Thoracic aorta (tissue), 2 donors: ENCODE data around the gene LRRC8C. TPM values are rescaled to one million over a fixed set of nuclear protein-coding genes. Genes with fewer than 3 reads are reported as not detected.

Experiments used
- ATAC-seq: fragments of 150-250 bp; one replicate; pipeline ENCODE4 v1.8.0; 2017; ENCODE audit warnings: low read depth; ENCODE audit not compliant: insufficient number of reproducible peaks, low FRiP score
- DNase-seq: peaks from one replicate; pipeline ENCODE4 v3.0.0-alpha.2; 2020; ENCODE audit warnings: low spot score
- H3K27ac ChIP-seq, 2 donors: fragments of 200-600 bp; sonication (generic); 1 replicate in 1 of 2; 2 replicates in 1 of 2; pipeline ENCODE4 v1.5.1; 2016; ENCODE audit warnings: mild to moderate bottlenecking in 2 of 2, moderate library complexity in 2 of 2
- H3K27me3 ChIP-seq: fragments of 200-600 bp; sonication (generic); replicated peaks from 2 replicates; pipeline ENCODE4 v1.6.0; 2016; ENCODE audit warnings: mild to moderate bottlenecking; ENCODE audit not compliant: insufficient read depth
- H3K36me3 ChIP-seq: fragments of 200-600 bp; sonication (generic); one replicate; pipeline ENCODE4 v1.5.1; 2016
- H3K4me1 ChIP-seq, 2 donors: fragments of 200-600 bp; sonication (generic); 1 replicate in 1 of 2; 2 replicates in 1 of 2; pipeline versions ENCODE4 v1.5.1 to v1.6.0; 2016; ENCODE audit warnings: low read depth in 2 of 2, mild to moderate bottlenecking in 1 of 2; ENCODE audit not compliant: control insufficient read depth in 1 of 2
- H3K4me3 ChIP-seq: fragments of 200-600 bp; sonication (generic); 2 replicates; pipeline ENCODE4 v1.5.1; 2016; ENCODE audit warnings: mild to moderate bottlenecking
- H3K9me3 ChIP-seq: fragments of 200-600 bp; sonication (generic); 2 replicates; pipeline ENCODE4 v1.5.1; 2016
- total RNA-seq, 2 donors: library from RNA; depleted of rRNA; stranded (reverse); fragments of >200 nt; gene quantifications; one replicate each; pipeline versions ENCODE4 v1.1.0 to v1.2.3, GENCODE V29; 2016
- TF ChIP-seq, protein P1 (sequence below): fragments of 200-600 bp; sonication (generic); IDR thresholded peaks from one replicate; pipeline ENCODE4 v1.5.1; 2019; ENCODE audit warnings: antibody characterized with exemption

LRRC8C gene
- total RNA-seq, 2 donors from 2014 or later = 11.6 to 15.2 TPM

DNA sequence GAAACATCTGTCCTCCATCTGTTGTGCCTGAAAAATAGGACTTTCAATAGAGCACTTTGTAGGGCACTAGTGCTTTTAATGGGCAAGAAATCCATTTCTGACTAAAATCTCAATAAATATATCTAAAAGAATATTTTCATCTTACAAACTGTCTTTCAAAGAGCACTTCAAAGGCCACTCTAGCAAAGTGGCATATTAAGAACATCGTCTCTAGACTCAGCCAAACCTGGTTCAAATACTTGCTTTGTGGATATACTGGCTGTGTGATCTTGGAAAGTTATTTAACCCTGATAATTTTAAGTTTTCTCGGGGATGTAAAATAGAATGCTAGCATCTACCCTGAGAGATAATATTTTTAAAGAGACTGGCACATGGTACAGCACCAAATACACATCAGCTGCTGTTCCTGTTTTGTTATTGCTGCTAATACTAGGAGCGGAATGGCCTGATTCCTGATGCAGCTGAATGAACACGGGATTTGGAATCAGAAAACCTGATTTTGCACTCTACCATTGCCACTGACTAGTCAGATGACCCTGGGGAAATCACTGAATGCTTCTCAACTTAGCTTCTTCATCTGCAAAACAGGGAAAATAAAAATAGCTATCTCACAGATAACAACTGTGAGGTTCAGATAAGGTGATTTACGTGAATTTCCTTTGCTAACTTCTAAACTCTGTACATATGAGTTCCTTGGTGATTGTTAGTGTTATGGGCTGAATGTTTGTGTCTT, 25.2 kb upstream of the LRRC8C start:
- DNase-seq (no peak), ATAC-seq (no peak)
- Histone ChIP-seq H3K4me3 (no peak overlapping the region), H3K27me3 (no peaks in the 10 kb centered on the region), H3K27ac (no peak overlapping the region), H3K9me3 (no peaks in the 10 kb centered on the region), H3K36me3 (no peaks in the 10 kb centered on the region), H3K4me1 (no peaks in the 10 kb centered on the region)
- TF ChIP-seq, protein P1, sequence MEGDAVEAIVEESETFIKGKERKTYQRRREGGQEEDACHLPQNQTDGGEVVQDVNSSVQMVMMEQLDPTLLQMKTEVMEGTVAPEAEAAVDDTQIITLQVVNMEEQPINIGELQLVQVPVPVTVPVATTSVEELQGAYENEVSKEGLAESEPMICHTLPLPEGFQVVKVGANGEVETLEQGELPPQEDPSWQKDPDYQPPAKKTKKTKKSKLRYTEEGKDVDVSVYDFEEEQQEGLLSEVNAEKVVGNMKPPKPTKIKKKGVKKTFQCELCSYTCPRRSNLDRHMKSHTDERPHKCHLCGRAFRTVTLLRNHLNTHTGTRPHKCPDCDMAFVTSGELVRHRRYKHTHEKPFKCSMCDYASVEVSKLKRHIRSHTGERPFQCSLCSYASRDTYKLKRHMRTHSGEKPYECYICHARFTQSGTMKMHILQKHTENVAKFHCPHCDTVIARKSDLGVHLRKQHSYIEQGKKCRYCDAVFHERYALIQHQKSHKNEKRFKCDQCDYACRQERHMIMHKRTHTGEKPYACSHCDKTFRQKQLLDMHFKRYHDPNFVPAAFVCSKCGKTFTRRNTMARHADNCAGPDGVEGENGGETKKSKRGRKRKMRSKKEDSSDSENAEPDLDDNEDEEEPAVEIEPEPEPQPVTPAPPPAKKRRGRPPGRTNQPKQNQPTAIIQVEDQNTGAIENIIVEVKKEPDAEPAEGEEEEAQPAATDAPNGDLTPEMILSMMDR = no peak

DNA sequence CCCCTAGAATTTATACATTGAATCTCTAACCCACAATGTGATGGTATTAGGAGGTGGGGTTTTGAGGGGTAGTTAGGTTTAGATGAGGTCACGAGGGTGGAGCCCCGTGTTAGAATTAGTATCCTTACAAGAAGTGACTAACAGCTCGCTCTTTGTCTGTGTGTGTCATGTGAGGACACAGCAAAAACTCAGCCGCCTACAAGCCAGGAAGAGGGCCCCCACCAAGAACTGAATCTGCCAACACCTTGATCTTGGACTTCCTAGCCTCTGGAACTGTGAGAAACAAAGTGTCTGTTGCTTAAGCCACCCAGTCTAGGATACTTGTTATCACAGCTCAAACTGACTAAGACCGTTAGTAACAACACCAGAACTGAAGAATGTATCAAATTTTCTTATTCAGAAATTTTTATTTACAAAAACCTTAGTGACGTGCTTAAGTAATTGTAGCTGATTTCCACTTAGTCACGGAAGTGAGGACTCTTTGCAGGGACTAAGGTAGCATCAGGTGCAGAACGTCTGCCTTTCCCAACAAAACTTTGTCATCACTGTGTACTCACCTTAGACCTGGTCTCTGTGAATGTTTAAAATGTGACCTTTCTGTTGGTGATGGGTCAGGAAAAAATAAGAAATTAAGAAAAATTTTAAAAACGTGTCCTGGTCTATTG, 24.5 kb upstream of the LRRC8C start:
- Histone ChIP-seq H3K4me1 (no peaks in the 10 kb centered on the region), H3K9me3 (no peaks in the 10 kb centered on the region), H3K27ac (no peak overlapping the region), H3K27me3 (no peaks in the 10 kb centered on the region), H3K4me3 (no peak overlapping the region), H3K36me3 (no peaks in the 10 kb centered on the region)
- DNase-seq (no peak), ATAC-seq (no peak)
- TF ChIP-seq, protein P1 = no peak

GRCh38 chr1:89608984-89609725, 23.8 kb upstream of the LRRC8C start:
- ATAC-seq (no peak), DNase-seq (no peak)
- Histone ChIP-seq H3K4me3 (no peak overlapping the region), H3K27ac (no peak overlapping the region), H3K9me3 (no peaks in the 10 kb centered on the region), H3K27me3 (no peaks in the 10 kb centered on the region), H3K4me1 (no peaks in the 10 kb centered on the region), H3K36me3 (no peaks in the 10 kb centered on the region)
- TF ChIP-seq, protein P1 = no peak

- Histone ChIP-seq H3K4me3 (no peak overlapping the region), H3K9me3 (no peaks in the 10 kb centered on the region), H3K4me1 (no peaks in the 10 kb centered on the region)
Observed at GRCh38 chr1:89609781-89610456, 23.0 kb upstream of the LRRC8C start.

More at GRCh38 chr1:89609781-89610456, 23.0 kb upstream of the LRRC8C start:
- TF ChIP-seq, protein P1 = no peak
- H3K27me3 ChIP-seq = no peaks in the 10 kb centered on the region
- H3K27ac ChIP-seq = no peak overlapping the region
- DNase-seq (no peak), ATAC-seq (no peak)
- H3K36me3 ChIP-seq = no peaks in the 10 kb centered on the region
